Colonic mucosa (tissue), 4 donors: Measurements from ENCODE around the gene RALGAPA1. TPM values are rescaled to one million over a fixed set of nuclear protein-coding genes. Genes with fewer than 3 reads are reported as not detected.

Source experiments
- DNase-seq: peaks from one replicate; pipeline ENCODE4 v3.0.0-alpha.2; 2020
- H3K27ac ChIP-seq: fragments of 200-600 bp; one replicate; pipeline ENCODE4 v1.8.0; 2021
- H3K27me3 ChIP-seq: fragments of 200-600 bp; one replicate; pipeline ENCODE4 v1.8.0; 2021
- H3K36me3 ChIP-seq: fragments of 200-600 bp; one replicate; pipeline ENCODE4 v1.8.0; 2021
- H3K4me1 ChIP-seq: fragments of 200-600 bp; one replicate; pipeline ENCODE4 v1.8.0; 2021; ENCODE audit warnings: mild to moderate bottlenecking
- H3K4me3 ChIP-seq: fragments of 200-600 bp; one replicate; pipeline ENCODE4 v1.8.0; 2021
- H3K9ac ChIP-seq, 2 donors: one replicate each; pipeline ENCODE4 v1.7.0; 2013; ENCODE audit warnings: control low read depth in 2 of 2, low read depth in 2 of 2, low read length in 2 of 2
- H3K9me3 ChIP-seq: fragments of 200-600 bp; one replicate; pipeline ENCODE4 v1.8.0; 2021
- intact Hi-C: fragments of 100-400 bp; cut with DNase I; formaldehyde crosslinking; loops from one replicate; pipeline ENCODE4 v1.14.1; 2022
- total RNA-seq, 2 donors: library from RNA; stranded (reverse); fragmentation: NEBNext Ultra II Directional in 1 of 2; extraction: Animal tissue kit (Norgen Biotek cat#: 25700) in 1 of 2; gene quantifications; one replicate each; pipeline ENCODE4 v1.2.1, GENCODE V29; 2021
- TF ChIP-seq, protein P1 (sequence below): fragments of 200-600 bp; IDR thresholded peaks from one replicate; pipeline ENCODE4 v1.8.0; 2022; ENCODE audit warnings: antibody characterized with exemption, mild to moderate bottlenecking
- donor health status: healthy.
- donor health status: DM: no; HTN: no; CAD: no.
- donor health status: DM: no; HTN: no; CAD: no.

The RALGAPA1 gene
- total RNA-seq, 2 donors from 2014 or later, result 68.4 to 69.8 TPM

DNA sequence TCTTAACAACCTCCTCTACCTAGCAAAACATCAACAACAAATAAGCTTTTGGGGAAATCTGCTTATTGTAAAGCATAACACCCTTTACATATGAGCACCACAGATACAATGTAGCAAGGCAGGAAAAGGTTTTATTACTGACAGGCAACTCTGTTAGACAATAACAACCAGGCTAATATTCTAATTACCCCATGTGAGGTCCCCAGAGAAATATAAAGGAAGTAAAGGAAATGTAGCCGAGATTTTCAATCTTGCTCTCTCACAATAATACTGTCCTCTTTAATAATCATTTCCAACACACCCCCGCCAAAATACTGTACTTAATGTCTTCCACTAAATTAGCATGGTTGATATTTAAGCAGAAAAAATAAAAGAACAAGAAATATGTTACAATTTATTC lies 289.1 kb downstream of the RALGAPA1 start:
- no peaks in the 10 kb centered on the region for H3K27me3 ChIP-seq
- no peaks in the 10 kb centered on the region for H3K4me1 ChIP-seq
- no peaks in the 10 kb centered on the region for H3K9me3 ChIP-seq
- no peak overlapping the region for H3K4me3 ChIP-seq
- no peak for DNase-seq
- TF ChIP-seq, protein P1, sequence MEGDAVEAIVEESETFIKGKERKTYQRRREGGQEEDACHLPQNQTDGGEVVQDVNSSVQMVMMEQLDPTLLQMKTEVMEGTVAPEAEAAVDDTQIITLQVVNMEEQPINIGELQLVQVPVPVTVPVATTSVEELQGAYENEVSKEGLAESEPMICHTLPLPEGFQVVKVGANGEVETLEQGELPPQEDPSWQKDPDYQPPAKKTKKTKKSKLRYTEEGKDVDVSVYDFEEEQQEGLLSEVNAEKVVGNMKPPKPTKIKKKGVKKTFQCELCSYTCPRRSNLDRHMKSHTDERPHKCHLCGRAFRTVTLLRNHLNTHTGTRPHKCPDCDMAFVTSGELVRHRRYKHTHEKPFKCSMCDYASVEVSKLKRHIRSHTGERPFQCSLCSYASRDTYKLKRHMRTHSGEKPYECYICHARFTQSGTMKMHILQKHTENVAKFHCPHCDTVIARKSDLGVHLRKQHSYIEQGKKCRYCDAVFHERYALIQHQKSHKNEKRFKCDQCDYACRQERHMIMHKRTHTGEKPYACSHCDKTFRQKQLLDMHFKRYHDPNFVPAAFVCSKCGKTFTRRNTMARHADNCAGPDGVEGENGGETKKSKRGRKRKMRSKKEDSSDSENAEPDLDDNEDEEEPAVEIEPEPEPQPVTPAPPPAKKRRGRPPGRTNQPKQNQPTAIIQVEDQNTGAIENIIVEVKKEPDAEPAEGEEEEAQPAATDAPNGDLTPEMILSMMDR, result no peak
- H3K36me3 ChIP-seq, result no peaks in the 10 kb centered on the region
- no peak overlapping the region for H3K27ac ChIP-seq
- intact Hi-C loops, result no loop called here
- H3K9ac ChIP-seq, result no peak overlapping the region

DNA sequence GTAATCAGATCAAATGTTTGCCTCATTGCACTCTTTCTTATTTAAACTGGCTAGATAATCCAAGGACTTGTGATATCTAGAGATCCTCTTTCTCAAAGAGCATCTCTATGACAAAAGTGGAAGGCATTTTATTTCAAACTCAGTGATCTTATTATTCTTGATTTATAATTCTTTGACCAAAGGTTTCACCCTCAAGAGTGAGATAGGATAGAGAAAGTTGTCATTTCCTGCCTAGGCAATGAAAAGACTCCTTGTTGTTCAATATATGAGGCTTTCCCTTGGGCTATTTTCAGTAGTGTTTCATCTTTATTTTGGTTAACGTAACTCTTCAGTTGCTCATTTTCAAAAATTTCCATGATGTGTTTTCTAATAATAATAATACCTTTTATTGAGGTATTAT lies 293.2 kb downstream of the RALGAPA1 start:
- Histone ChIP-seq H3K27me3 (no peaks in the 10 kb centered on the region), H3K9me3 (no peaks in the 10 kb centered on the region), H3K9ac (no peak overlapping the region), H3K27ac (no peak overlapping the region), H3K36me3 (no peaks in the 10 kb centered on the region), H3K4me1 (no peaks in the 10 kb centered on the region), H3K4me3 (no peak overlapping the region)
- DNase-seq, result no peak
- TF ChIP-seq, protein P1, result no peak
- intact Hi-C loops, result no loop called here

DNA sequence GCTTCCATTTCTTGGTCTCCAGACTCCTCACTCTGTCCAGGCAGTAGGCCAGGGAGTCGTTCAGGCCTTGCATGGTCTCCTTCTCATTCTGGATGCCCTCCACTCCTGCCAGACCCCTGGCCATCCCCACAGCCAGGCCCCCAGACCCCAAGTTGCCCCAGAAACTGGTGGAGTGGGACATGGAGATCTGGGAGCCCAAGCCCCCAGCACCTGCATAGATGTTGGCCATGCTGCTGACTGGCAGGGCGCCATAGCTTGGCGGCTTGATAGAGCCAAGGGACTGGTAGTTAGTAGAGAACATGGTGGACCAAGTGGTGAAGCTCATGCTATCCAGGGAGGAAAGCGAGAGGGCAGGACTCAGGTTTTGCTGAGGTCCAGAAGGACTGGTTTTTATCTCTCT lies 296.3 kb downstream of the RALGAPA1 start:
- no peaks in the 10 kb centered on the region for H3K36me3 ChIP-seq
- H3K4me1 ChIP-seq, result no peaks in the 10 kb centered on the region
- no peaks in the 10 kb centered on the region for H3K9me3 ChIP-seq
- intact Hi-C loops, result no loop called here
- H3K9ac ChIP-seq, result no peak overlapping the region
- H3K27me3 ChIP-seq, result no peaks in the 10 kb centered on the region
- no peak for DNase-seq
- no peak overlapping the region for H3K27ac ChIP-seq
- TF ChIP-seq, protein P1, result no peak
- H3K4me3 ChIP-seq, result no peak overlapping the region

DNA sequence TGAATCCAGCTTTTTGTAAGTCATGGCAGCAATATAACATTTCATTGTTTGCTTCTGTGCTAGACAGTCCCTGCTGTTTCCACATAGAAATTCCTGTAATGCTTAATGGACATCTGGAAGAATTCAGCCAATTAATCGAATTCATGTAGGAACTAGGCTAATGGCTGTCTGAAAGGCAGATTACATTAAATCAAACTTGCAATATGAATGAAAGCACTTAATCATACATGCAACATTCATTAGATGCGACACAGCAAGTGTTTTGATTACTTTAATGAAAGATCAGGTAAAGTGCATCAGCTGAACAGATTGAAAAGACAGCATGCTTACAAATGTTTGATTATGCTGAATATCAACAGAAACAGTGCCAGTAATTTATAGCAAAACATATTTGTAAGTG lies 299.2 kb downstream of the RALGAPA1 start:
- no peak for DNase-seq
- no peaks in the 10 kb centered on the region for H3K27me3 ChIP-seq
- H3K27ac ChIP-seq, result no peak overlapping the region
- TF ChIP-seq, protein P1, result no peak
- no peaks in the 10 kb centered on the region for H3K9me3 ChIP-seq
- H3K4me1 ChIP-seq, result no peaks in the 10 kb centered on the region
- H3K4me3 ChIP-seq, result no peak overlapping the region
- no peak overlapping the region for H3K9ac ChIP-seq
- no peaks in the 10 kb centered on the region for H3K36me3 ChIP-seq
- intact Hi-C loops, result no loop called here

DNA sequence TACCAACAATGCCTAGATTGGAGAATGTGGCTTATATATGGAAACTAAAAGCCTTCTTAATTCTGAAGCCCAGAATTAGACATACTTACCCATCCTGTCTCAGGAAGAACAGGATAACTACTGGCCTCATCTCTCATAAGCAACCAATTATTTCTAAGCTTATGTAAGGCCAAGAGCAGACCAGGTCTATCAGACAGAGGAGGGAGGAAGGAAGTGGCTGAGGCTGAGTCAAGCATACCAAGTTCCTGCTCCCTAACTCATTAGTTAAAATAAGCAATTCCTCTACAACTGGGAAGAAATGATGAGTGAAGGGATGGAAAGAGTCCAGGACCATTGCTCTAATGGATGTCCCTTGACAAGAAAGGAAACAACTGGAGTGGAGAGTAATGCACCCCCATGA lies 302.2 kb downstream of the RALGAPA1 start:
- intact Hi-C loops, result no loop called here
- H3K27ac ChIP-seq, result no peak overlapping the region
- no peaks in the 10 kb centered on the region for H3K36me3 ChIP-seq
- H3K4me1 ChIP-seq, result no peaks in the 10 kb centered on the region
- no peak overlapping the region for H3K9ac ChIP-seq
- H3K9me3 ChIP-seq, result no peaks in the 10 kb centered on the region
- H3K4me3 ChIP-seq, result no peak overlapping the region
- DNase-seq, result no peak
- no peaks in the 10 kb centered on the region for H3K27me3 ChIP-seq
- TF ChIP-seq, protein P1, result no peak

DNA sequence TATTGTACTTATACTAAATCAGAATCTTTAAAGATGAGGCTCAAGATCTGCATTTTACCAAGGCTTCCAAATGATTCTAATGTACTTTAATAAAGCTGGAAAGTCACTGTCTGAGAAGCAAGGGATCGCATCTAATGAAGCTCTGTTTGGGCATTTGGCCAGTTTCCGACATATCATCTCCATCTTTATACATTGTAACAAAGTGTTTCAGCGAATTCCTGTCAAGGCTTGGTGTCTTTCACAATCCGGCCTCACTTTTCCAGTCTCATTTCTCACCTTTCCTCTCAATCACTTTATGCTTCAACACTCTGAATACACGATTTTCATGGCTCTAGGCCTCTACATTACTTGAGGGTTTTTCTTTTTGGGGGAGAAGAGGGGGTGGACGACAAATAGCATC lies 302.6 kb downstream of the RALGAPA1 start:
- DNase-seq, result no peak
- Histone ChIP-seq H3K4me3 (no peak overlapping the region), H3K36me3 (no peaks in the 10 kb centered on the region), H3K9me3 (no peaks in the 10 kb centered on the region), H3K27ac (no peak overlapping the region), H3K4me1 (no peaks in the 10 kb centered on the region), H3K27me3 (no peaks in the 10 kb centered on the region), H3K9ac (no peak overlapping the region)
- TF ChIP-seq, protein P1, result no peak
- intact Hi-C loops, result no loop called here
